ENCODE data around the gene GATAD2B.
A peak's percentile ranks its signal among the peaks of the same experiment; 100 is the strongest.

The GATAD2B gene

GRCh38 chr1:153958961-153959260 is 36.1 kb upstream of the GATAD2B start:
- H3K9ac ChIP-seq: no peak overlapping the region
- H3K4me2 ChIP-seq: peak overlapping the region; percentile 70; the same call in 1 of the 2 replicates
- peak overlapping the region; percentile 76; the same call in 1 of the 2 replicates for H2AFZ ChIP-seq (ENCODE audit: low read depth)
- peaks cover 55% of the 10 kb centered on the region for H3K79me2 ChIP-seq (ENCODE audit: insufficient read depth, low read depth)
- no peak overlapping the region for H3K4me3 ChIP-seq (IDR thresholded peaks at IDR 0.05; ENCODE audit: insufficient read depth, low read depth, low read length)
- H3K27ac ChIP-seq: no peak overlapping the region
- no peaks in the 10 kb centered on the region for H3K27me3 ChIP-seq (ENCODE audit: insufficient read depth, low read depth)
- no peak for TF ChIP-seq CTCF (conservative IDR thresholded peaks at IDR 0.05; ENCODE audit: low read depth, low read length)
- peaks cover 43% of the 10 kb centered on the region for H3K4me1 ChIP-seq (ENCODE audit: low read depth, poor library complexity, severe bottlenecking)
- 0 out of 2 replicates have a peak, but pooled peaks cover 7% of the 10 kb centered on the region for H4K20me1 ChIP-seq (ENCODE audit: insufficient read depth)
- H3K36me3 ChIP-seq (ENCODE audit: insufficient read depth): no peaks in the 10 kb centered on the region

GRCh38 chr1:153958111-153958960 is 35.6 kb upstream of the GATAD2B start, which contains the start of gene CRTC2:
TSS of gene CRTC2 (minus strand) at chr1:153958612. CDS start at chr1:153958497, 115 bp downstream.
- Histone ChIP-seq H2AFZ (ENCODE audit: low read depth) (peak within 1 kb of the TSS; percentile 76), H3K79me2 (ENCODE audit: insufficient read depth, low read depth) (peaks cover 56% of the 10 kb centered on the region), H3K9ac (peak within 1 kb of the TSS; percentile 55), H4K20me1 (ENCODE audit: insufficient read depth) (0 out of 2 replicates have a peak, but pooled peaks cover 7% of the 10 kb centered on the region), H3K36me3 (ENCODE audit: insufficient read depth) (no peaks in the 10 kb centered on the region), H3K27me3 (ENCODE audit: insufficient read depth, low read depth) (no peaks in the 10 kb centered on the region), H3K4me3 (IDR thresholded peaks at IDR 0.05; ENCODE audit: insufficient read depth, low read depth, low read length) (peak within 1 kb of the TSS; percentile 99), H3K27ac (peak within 1 kb of the TSS; percentile 38), H3K4me1 (ENCODE audit: low read depth, poor library complexity, severe bottlenecking) (peaks cover 41% of the 10 kb centered on the region), H3K4me2 (peak within 1 kb of the TSS; percentile 70)
- TF ChIP-seq CTCF (conservative IDR thresholded peaks at IDR 0.05; ENCODE audit: low read depth, low read length): no peak

- Histone ChIP-seq H3K4me2 (peak overlapping the region; percentile 70), H2AFZ (ENCODE audit: low read depth) (peak overlapping the region; percentile 76), H3K27ac (peak overlapping the region; percentile 38), H3K4me3 (IDR thresholded peaks at IDR 0.05; ENCODE audit: insufficient read depth, low read depth, low read length) (peak overlapping the region; percentile 99), H3K27me3 (ENCODE audit: insufficient read depth, low read depth) (no peaks in the 10 kb centered on the region), H4K20me1 (ENCODE audit: insufficient read depth) (0 out of 2 replicates have a peak, but pooled peaks cover 7% of the 10 kb centered on the region), H3K9ac (peak overlapping the region; percentile 55), H3K36me3 (ENCODE audit: insufficient read depth) (no peaks in the 10 kb centered on the region; the same call in 1 of the 2 replicates), H3K79me2 (ENCODE audit: insufficient read depth, low read depth) (peaks cover 52% of the 10 kb centered on the region), H3K4me1 (ENCODE audit: low read depth, poor library complexity, severe bottlenecking) (peaks cover 39% of the 10 kb centered on the region)
- TF ChIP-seq CTCF (conservative IDR thresholded peaks at IDR 0.05; ENCODE audit: low read depth, low read length): no peak
These were observed 35.0 kb upstream of the GATAD2B start for GRCh38 chr1:153957744-153958110.

GRCh38 chr1:153956997-153957715 is 34.4 kb upstream of the GATAD2B start:
- Histone ChIP-seq H3K36me3 (ENCODE audit: insufficient read depth) (no peaks in the 10 kb centered on the region; the same call in 1 of the 2 replicates), H3K4me2 (peak overlapping the region; percentile 70), H3K9ac (peak overlapping the region; percentile 55; the same call in 1 of the 2 replicates), H3K79me2 (ENCODE audit: insufficient read depth, low read depth) (peaks cover 46% of the 10 kb centered on the region), H2AFZ (ENCODE audit: low read depth) (peak overlapping the region; percentile 76; the same call in 1 of the 2 replicates), H3K27ac (peak overlapping the region; percentile 38; the same call in 1 of the 2 replicates), H3K27me3 (ENCODE audit: insufficient read depth, low read depth) (no peaks in the 10 kb centered on the region), H4K20me1 (ENCODE audit: insufficient read depth) (0 out of 2 replicates have a peak, but pooled peaks cover 7% of the 10 kb centered on the region), H3K4me1 (ENCODE audit: low read depth, poor library complexity, severe bottlenecking) (peaks cover 34% of the 10 kb centered on the region), H3K4me3 (IDR thresholded peaks at IDR 0.05; ENCODE audit: insufficient read depth, low read depth, low read length) (peak overlapping the region; percentile 99)
- TF ChIP-seq CTCF (conservative IDR thresholded peaks at IDR 0.05; ENCODE audit: low read depth, low read length): no peak
